ENCODE results near the gene SPACA7.

Gene SPACA7

GRCh38 chr13:112444416-112445399 is 68.6 kb downstream of the SPACA7 start:
- DNase-seq (ENCODE audit: low read depth, low spot score): no peak
- no peak overlapping the region for H3K4me3 ChIP-seq (ENCODE audit: low read length)

DNA sequence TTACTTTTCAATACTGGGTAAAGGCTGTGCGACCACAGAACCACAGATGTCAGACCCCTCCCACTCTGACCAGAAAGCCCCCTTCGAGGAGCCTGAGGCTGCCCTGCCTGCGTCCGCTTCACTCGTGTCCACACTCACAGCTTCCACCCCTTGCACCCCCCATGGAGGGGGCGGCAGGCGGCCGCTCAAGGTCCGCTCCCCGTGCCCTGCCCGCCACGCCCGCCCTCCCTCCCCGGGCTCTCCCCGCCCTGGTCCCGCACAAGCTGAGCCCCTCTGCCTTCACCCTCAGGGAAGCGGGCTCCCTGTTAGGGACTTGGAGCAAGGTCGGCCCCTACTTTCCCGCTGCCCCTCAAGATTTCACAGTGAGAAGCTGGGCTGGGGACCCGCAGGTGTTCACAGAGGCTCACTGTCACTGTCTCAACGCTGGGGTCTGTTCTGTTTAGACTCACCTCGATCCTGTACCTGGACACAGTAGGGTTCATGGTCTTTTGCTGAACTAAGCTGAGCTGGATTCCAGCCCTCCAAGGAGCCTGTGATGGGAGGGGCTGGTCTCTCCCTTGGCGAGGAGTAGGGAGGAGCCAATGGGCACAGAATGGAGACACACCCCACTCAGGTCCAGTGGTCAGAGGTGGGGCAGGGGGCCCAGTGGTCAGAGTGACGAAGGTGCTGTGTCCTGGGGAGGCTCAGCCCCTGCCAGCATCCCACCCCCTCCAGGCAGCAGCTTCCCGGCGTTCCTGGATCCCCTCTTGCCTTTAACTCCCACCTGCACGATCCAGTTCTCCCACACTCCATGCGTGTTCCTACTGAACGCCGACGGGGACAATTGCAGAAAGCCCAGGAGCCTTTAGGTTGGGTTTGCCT is 69.5 kb downstream of the SPACA7 start:
- no peak for DNase-seq (ENCODE audit: low read depth, low spot score)
- no peak overlapping the region for H3K4me3 ChIP-seq (ENCODE audit: low read length)

DNA sequence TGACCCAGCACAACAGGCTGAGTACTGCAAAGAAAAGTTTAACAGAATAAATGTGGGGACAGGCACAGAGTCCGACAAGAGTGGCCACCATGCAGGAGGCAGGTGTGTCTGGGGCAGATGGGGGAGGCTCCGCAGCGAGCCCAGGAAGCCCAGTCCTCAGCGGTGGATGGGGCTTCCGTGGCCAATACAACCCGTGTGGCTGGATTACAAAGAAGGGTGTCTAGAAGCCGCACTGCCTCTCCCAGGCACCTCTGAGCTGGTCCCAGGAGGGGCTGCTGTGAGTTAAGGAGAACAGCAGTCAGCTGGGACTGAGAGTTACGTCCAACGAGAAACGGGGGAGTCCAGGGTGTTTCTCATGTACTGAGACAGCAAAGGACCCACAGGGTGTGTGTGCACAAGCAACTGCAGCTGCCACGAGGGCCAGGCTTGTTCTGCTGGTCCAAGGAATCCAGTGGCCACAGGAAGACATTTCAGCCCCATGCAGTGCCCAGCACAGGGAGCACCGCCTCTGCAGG is 70.2 kb downstream of the SPACA7 start:
- no peak for DNase-seq (ENCODE audit: low read depth, low spot score)
- no peak overlapping the region for H3K4me3 ChIP-seq (ENCODE audit: low read length)

DNA sequence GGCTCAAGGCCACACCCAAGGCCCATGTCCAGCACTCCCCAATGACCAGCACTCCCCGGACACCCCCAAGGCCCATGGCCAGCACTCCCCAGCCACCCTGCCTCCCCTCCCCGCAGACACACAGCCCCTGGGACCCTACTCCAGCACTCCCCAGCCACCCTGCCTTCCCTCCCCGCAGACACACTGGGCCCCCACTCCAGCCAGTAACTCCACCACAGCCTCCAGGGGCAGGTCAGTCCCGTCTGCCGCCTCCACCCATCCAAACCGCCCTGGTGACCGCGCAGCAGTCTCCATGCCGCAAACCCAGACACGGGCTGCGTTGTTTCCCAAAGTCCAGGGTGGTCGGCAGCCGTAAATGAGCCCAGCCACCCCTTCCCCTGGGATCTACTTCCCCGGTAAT is 70.7 kb downstream of the SPACA7 start:
- no peak overlapping the region for H3K4me3 ChIP-seq (ENCODE audit: low read length)
- DNase-seq (ENCODE audit: low read depth, low spot score): no peak

- DNase-seq (ENCODE audit: low read depth, low spot score): no peak
- no peak overlapping the region for H3K4me3 ChIP-seq (ENCODE audit: low read length)
Measured at GRCh38 chr13:112447306-112447705, 71.2 kb downstream of the SPACA7 start.

GRCh38 chr13:112447761-112448603 is 71.8 kb downstream of the SPACA7 start:
- no peak overlapping the region for H3K4me3 ChIP-seq (ENCODE audit: low read length)

DNA sequence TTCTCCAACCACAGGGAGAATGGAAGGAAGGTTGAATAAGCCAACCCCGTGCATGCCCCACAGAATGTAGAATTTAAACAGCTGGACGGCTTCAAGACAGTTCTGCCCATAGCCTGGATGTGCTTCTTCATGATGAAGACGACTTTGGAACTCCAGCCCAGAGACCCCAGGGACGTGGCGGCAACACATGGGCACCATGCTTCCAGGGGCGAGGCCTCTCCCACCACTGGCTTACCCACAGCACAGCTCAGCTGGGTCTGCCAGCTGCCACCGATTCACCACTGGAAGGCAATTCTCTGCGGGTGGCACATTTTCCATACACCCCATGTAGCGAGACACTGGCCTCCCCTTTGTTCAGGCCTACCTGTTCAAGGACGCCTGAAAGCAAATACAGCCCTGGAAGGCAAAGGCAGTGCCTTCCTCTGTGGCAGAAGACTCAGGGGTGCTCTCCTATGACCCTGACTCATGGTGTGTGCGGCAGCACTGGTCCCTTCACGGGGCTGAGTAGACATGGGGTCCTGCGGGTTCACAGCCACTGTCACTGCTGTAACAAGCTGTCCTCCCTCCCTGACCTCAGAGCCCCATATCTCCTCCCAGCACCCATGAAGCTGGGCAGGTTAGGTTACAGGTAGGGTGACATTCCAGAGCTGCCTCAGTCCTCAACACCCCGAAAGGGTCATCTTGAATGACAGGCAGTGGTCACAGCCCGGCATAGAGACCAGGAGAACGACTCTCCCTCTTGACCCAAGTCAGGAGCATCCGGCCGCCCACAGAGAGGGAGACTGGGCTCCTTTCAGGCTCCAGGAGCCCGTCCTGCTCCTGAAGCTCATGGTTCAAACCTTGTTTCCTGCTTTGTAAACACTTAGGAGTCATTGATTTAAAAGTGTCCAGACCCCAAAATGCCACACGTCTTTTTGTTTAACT is 72.7 kb downstream of the SPACA7 start:
- no peak overlapping the region for H3K4me3 ChIP-seq (ENCODE audit: low read length)
- no peak for DNase-seq (ENCODE audit: low read depth, low spot score)

More at GRCh38 chr13:112447761-112448603, 71.8 kb downstream of the SPACA7 start:
- DNase-seq (ENCODE audit: low read depth, low spot score): no peak

DNA sequence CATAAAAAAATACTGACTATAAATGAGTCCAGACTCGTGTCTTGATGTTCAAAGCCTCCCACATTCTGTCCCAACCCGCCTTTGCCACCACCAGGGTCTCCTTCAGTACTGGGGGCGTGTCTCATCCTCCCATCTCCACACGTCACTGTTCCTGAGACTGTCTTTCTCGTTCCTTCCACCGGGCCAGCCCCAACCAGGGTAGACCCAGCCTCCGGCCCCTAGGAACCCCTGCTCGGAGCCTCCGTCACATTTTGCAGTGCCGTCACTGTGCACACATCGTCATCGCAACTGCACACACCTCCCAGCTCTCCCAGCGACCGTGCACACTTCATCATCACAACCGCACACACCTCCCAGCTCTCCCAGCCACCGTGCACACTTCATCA is 73.4 kb downstream of the SPACA7 start:
- DNase-seq (ENCODE audit: low read depth, low spot score): no peak
- H3K4me3 ChIP-seq (ENCODE audit: low read length): no peak overlapping the region

DNA sequence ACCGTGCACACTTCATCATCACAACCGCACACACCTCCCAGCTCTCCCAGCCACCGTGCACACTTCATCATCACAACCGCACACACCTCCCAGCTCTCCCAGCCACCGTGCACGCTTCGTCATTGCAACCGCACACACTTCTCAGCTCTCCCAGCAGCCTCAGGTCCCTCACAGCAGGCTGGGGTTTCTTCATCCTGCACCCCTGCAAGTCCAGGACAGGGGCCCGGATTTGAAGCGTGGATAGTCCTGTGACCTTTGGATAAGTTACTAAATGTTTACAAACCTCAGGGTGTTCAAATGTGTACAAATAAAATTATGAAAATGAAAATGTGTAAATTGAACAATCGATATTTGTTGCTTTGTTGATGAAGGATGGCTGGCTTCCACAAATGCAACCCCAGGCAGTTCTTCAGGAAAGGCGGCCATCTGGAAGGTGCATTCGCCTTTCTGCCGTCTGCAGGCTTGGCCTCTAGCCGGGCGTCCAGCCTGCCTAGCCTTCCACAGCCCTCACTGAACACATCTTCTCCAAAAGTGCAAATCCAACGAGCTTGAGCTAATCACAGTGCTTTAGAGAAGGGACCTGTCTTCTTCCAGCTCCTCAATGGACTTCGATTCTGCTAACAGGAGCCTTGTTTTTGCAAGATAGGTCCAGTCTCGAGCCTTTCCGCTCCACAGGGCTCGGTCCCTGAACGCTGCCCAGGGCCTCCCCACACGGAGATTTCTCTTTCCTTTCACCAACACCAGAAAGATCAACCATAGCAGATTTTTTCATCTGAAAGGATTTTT is 74.2 kb downstream of the SPACA7 start:
- no peak overlapping the region for H3K4me3 ChIP-seq (ENCODE audit: low read length)
- no peak for DNase-seq (ENCODE audit: low read depth, low spot score)

DNA sequence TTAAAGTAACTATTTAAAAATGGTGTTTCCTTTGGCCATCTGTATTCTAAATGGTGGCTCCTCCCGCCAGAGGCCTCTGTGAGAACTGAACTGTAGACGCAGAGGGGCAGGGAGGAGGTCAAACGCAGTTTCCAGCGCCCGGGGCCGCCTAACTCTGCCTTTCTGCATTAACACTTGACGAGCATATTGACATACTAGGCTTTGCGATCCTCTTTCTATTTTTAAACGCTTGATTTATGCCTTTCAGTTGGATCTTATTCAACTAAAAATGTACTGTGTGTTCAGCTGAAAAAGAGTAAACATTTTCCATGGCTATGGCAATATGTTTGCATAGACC is 74.7 kb downstream of the SPACA7 start:
- DNase-seq (ENCODE audit: low read depth, low spot score): no peak
- no peak overlapping the region for H3K4me3 ChIP-seq (ENCODE audit: low read length)

DNA sequence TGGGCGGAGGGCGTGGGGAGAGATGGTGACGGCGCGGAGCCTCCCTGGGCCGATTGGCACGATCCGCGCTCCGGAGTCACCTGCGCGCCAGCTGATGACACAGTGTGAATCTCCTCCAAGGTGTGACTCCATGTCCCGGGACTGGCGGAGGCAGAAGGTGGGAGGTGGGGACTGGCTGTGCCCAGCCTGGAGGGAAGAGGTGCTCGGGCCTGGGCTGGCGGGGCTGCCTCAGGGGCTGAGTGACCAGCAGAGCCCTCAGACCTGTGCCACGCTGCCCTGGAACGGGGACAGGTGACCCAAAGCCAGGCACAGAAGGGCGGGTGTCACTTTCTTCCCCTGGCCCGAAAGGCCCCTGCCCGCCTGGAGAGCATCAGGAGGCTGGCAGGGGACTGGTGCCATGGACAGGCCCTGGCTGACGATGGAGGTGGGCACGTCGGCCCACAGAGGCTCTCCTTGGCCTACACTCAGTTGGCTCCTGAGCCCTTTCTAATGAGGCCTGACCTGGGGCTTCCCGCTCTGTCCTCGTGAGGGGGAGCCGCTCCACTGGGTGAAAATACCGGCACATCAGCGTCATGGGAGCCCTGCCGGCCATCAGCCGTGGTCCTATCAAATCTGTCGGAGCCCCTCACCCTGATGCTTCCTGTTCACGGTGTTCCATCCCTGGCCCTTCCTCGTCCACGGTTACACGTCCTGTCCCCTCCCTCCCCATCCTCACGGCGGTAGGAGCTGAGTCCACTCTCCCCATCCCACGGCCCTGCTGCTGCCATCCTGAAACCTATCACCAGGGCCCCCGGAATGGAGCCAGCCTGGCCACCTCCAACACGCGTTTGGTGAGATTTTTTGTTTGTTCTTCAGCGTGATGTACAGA is 75.6 kb downstream of the SPACA7 start:
- no peak overlapping the region for H3K4me3 ChIP-seq (ENCODE audit: low read length)
- DNase-seq (ENCODE audit: low read depth, low spot score): no peak

GRCh38 chr13:112452380-112453206 is 76.4 kb downstream of the SPACA7 start:
- no peak overlapping the region for H3K4me3 ChIP-seq (ENCODE audit: low read length)
- no peak for DNase-seq (ENCODE audit: low read depth, low spot score)

- H3K4me3 ChIP-seq (ENCODE audit: low read length): no peak overlapping the region
- no peak for DNase-seq (ENCODE audit: low read depth, low spot score)
Measured at GRCh38 chr13:112453207-112453829, 77.2 kb downstream of the SPACA7 start.

- H3K4me3 ChIP-seq (ENCODE audit: low read length): no peak overlapping the region
- no peak for DNase-seq (ENCODE audit: low read depth, low spot score)
Measured at GRCh38 chr13:112453874-112454647, 77.9 kb downstream of the SPACA7 start.

All from Jurkat, Clone E6-1 (cell line).